ENCODE measurements around the gene FSD1L.
"Not testable (repeated sequence)": the region's sequence is repeated elsewhere in the genome, so short reads cannot be mapped to it uniquely, and the experiment has no call there.

Gene FSD1L

DNA sequence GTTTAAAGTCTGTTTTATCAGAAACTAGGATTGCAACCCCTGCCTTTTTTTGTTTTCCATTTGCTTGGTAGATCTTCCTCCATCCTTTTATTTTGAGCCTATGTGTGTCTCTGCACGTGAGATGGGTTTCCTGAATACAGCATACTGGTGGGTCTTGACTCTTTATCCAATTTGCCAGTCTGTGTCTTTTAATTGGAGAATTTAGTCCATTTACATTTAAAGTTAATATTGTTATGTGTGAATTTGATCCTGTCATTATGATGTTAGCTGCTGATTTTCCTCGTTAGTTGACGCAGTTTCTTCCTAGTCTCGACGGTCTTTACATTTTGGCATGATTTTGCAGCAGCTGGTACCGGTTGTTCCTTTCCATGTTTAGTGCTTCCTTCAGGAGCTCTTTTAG, 132.1 kb downstream of the FSD1L start:
- DNase-seq = not testable (repeated sequence)

DNA sequence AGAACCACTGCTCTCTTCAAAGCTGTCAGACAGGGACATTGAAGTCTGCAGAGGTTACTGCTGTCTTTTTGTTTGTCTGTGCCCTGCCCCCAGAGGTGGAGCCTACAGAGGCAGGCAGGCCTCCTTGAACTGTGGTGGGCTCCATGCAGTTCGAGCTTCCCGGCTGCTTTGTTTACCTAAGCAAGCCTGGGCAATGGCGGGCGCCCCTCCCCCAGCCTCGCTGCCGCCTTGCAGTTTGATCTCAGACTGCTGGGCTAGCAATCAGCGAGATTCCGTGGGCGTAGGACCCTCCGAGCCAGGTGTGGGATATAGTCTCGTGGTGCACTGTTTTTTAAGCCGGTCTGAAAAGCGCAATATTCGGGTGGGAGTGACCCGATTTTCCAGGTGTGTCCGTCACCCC, 133.7 kb downstream of the FSD1L start:
- not testable (repeated sequence) for DNase-seq

DNA sequence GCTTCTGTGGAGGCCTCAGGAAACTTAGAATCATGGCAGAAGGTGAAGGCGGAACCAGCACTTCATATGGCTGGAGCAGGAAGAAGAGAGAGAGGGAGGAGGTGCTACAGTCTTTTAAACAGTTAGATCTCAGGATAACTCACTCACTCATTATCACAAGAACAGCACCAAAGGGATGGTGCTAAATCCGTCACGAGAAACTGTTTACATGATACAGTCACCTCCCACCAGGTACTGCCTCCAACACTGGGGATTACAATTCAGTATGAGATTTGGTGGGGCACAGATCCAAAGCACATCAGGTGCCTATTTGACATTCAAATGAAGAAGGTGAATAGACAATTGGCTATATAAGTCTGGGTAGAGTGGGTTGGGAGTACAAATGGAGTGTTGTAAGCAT, 145.3 kb downstream of the FSD1L start:
- no peak for DNase-seq

Data from DMS153 (cell line).